Calu3 (cell line): ENCODE results near the gene OTOP3. TPM values are rescaled to one million over a fixed set of nuclear protein-coding genes. Genes with fewer than 3 reads are reported as not detected.

Source experiments
- BruUV-seq: library from RNA; stranded (reverse); fragments of 400-500 nt; replicated peaks from 2 replicates; lab custom pipeline; 2021; lab: Mats Ljungman, UMichigan
- CTCF ChIA-PET: fragments of 300-600 bp; sonication (Branson Sonifier 250); formaldehyde crosslinking; loops from one replicate; lab custom pipeline; 2022; ENCODE audit warnings: antibody characterized with exemption; lab: Charles Lee
- DNase-seq: peaks from one replicate; pipeline ENCODE4 v3.0.0; 2022
- H3K27ac Mint-ChIP-seq: one replicate; pipeline ENCODE4 v1.8.0; 2022; ENCODE audit warnings: mixed read lengths; ENCODE audit not compliant: unreplicated experiment
- H3K27me3 Mint-ChIP-seq: one replicate; pipeline ENCODE4 v1.8.0; 2022; ENCODE audit warnings: mixed read lengths; ENCODE audit not compliant: unreplicated experiment
- H3K36me3 Mint-ChIP-seq: one replicate; pipeline ENCODE4 v1.8.0; 2022; ENCODE audit warnings: mild to moderate bottlenecking, moderate library complexity, mixed read lengths; ENCODE audit not compliant: insufficient read depth, unreplicated experiment
- H3K4me1 Mint-ChIP-seq: one replicate; pipeline ENCODE4 v1.8.0; 2022; ENCODE audit warnings: mild to moderate bottlenecking, low read depth, mixed read lengths; ENCODE audit not compliant: unreplicated experiment
- H3K4me3 Mint-ChIP-seq: one replicate; pipeline ENCODE4 v1.8.0; 2022; ENCODE audit warnings: mild to moderate bottlenecking, low read depth, moderate library complexity, mixed read lengths; ENCODE audit not compliant: unreplicated experiment
- H3K9me3 Mint-ChIP-seq: one replicate; pipeline ENCODE4 v1.8.0; 2022; ENCODE audit warnings: low read depth, mixed read lengths; ENCODE audit not compliant: unreplicated experiment
- intact Hi-C: fragments of 100-400 bp; cut with micrococcal nuclease; formaldehyde crosslinking; loops from one replicate; pipeline ENCODE4 v1.10.0; 2022; ENCODE audit not compliant: unreplicated experiment
- total RNA-seq: library from RNA; stranded (reverse); gene quantifications from 2 replicates; pipeline ENCODE4 v1.2.3, GENCODE V29; 2022
- TF ChIP-seq, protein P1 (sequence below): fragments of 200-600 bp; IDR thresholded peaks from one replicate; pipeline ENCODE4 v1.8.0; 2022; ENCODE audit warnings: antibody characterized with exemption; ENCODE audit not compliant: unreplicated experiment

OTOP3 gene
- total RNA-seq, 1 experiment from 2014 or later: not detected

DNA sequence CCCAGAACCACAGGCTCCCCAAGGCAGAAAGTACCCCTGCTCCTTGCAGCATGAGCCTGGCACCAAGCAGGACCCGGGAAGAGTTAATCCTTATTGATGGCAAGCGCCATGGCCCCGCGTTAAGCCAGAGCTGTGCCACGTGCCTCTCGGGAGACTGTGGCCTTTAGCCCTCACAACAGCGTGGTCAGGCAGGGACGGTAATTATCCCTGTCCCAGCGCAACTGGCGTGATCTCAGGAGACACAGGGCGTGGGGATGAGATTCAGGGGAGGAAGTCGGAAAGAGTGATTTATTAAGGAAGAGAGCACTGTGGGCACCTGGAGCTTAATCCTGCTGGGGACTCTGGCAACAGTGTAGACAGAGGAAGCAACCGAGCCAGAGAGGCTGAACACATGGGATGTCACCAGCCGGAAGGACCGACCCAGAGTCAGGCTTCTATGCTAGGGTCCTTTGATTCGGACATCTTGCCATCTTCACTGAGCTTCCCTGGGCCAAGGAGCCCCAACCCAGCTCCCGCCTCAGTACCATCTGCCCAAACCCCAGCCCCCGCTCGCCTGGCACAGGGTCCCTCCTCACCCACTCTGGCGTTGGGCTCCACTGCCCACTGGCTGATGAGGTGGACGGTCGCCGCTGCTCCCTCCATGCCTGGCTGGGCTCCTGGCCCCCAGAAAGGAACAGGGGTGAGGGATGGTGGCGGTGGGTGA, 16.9 kb downstream of the OTOP3 start:
- CTCF ChIA-PET: interaction anchor here (0.5 kb wide), 1 partner anchor 621 kb away, joined by 3 read pairs; no protein-coding TSS in a partner anchor
- intact Hi-C loops: no loop called here
- peaks cover 8% of the 10 kb centered on the region for H3K27me3 Mint-ChIP-seq

DNA sequence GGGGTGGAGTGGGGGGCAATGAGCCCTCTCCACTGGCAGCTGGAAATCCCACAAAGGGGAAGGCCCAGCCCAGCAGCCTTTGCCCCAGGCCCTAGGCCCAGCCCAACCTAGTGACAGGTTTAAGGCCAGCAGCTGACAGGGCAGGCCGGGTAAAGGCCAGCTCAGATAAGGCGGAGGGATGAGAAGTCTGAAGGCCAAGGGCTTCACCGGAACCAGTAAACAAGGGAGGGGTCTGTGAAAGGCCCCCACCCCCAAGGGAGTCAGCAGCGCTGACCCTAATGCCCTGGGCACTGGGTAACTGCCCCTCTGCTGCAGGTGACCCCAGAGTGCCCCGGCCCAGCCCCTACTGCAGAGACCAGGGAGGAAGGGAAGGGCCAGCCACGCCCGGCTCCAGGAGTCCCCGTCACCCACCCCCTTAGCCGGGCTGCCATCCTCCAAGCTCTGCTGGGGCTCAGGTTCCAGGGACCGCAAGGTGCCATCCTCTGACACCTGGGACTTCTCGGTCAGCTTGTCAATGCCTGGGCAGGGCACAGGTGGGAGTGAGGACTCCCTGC, 17.5 kb downstream of the OTOP3 start:
- Mint-ChIP-seq H3K4me3 (no peak overlapping the region), H3K27ac (no peak overlapping the region), H3K4me1 (no peaks in the 10 kb centered on the region), H3K27me3 (peaks cover 1% of the 10 kb centered on the region), H3K36me3 (peaks cover 66% of the 10 kb centered on the region), H3K9me3 (no peaks in the 10 kb centered on the region)
- TF ChIP-seq, protein P1, sequence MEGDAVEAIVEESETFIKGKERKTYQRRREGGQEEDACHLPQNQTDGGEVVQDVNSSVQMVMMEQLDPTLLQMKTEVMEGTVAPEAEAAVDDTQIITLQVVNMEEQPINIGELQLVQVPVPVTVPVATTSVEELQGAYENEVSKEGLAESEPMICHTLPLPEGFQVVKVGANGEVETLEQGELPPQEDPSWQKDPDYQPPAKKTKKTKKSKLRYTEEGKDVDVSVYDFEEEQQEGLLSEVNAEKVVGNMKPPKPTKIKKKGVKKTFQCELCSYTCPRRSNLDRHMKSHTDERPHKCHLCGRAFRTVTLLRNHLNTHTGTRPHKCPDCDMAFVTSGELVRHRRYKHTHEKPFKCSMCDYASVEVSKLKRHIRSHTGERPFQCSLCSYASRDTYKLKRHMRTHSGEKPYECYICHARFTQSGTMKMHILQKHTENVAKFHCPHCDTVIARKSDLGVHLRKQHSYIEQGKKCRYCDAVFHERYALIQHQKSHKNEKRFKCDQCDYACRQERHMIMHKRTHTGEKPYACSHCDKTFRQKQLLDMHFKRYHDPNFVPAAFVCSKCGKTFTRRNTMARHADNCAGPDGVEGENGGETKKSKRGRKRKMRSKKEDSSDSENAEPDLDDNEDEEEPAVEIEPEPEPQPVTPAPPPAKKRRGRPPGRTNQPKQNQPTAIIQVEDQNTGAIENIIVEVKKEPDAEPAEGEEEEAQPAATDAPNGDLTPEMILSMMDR: no peak
- no TSS peak for BruUV-seq
- no peak for DNase-seq
- CTCF ChIA-PET: interaction anchor here (0.5 to 0.7 kb wide), 2 partner anchors 31 to 622 kb away, joined by 3 read pairs; no protein-coding TSS in a partner anchor
- intact Hi-C loops: no loop called here

More for the DNA sequence above, 16.9 kb downstream of the OTOP3 start:
- no peak for DNase-seq
- H3K4me1 Mint-ChIP-seq: no peaks in the 10 kb centered on the region
- H3K9me3 Mint-ChIP-seq: no peaks in the 10 kb centered on the region
- BruUV-seq: no TSS peak
- no peak overlapping the region for H3K27ac Mint-ChIP-seq
- peaks cover 60% of the 10 kb centered on the region for H3K36me3 Mint-ChIP-seq
- H3K4me3 Mint-ChIP-seq: no peak overlapping the region
- TF ChIP-seq, protein P1: no peak

DNA sequence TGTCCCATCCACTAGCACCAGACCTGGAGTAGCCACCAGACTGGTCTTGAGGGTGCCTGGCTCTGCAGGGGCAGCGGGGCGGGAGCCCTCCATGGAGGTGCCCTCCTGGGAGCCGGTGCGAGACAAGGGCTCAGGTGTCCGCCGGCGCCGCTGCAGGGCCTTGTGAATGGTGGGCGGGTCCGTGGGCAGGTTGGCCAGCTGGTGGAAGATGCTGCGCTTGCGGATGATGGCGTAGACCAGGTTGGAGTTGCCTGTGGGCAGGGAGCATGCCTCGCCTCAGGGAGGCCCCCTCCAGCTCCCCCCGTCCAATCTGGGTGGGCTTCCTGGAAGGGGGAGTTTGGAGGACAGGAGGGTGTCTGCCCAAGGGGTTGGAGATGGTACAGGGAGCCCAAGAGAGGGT, 18.4 kb downstream of the OTOP3 start:
- CTCF ChIA-PET: interaction anchor here (0.7 kb wide), 1 partner anchor 32 kb away, joined by 3 read pairs; no protein-coding TSS in a partner anchor
- Mint-ChIP-seq H3K9me3 (no peaks in the 10 kb centered on the region), H3K27ac (no peak overlapping the region), H3K36me3 (peaks cover 67% of the 10 kb centered on the region), H3K27me3 (no peaks in the 10 kb centered on the region), H3K4me3 (no peak overlapping the region), H3K4me1 (no peaks in the 10 kb centered on the region)
- DNase-seq: no peak
- BruUV-seq: no TSS peak
- intact Hi-C loops: no loop called here
- TF ChIP-seq, protein P1: no peak

DNA sequence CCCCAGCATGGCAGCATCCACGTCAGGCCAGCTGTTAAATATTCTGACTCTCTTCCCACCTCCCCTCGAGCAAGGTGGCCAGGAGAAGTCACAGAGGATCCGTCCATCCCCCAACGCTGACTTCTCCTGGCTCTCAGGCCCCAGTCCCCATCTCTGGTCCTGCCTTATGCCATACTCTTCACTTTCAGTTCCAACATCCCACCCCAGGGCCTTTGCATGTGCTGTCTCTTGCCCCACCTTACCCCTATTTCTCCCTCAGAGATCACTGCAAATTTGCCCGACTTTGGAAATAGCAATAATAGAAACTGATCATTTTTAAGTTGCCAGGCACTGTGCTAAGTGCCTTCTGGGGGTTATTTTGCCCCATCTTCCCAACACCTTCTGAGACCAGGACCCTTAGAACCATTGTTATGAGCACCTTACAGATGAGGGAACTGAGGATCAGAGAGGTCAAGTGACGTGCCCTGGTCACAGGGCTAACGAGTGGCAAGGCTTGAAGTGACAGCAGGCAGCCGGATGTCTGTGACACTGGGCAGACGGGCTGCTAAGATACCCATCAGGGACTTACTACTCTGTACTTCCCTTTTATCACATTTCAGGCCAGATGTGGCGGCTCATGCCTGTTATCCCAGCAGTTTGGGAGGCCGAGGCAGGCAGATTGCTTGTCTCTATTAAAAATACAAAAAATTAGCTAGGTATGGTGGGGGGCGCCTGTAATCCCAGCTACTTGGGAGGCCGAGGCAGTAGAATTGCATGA, 19.1 kb downstream of the OTOP3 start:
- H3K27me3 Mint-ChIP-seq: no peaks in the 10 kb centered on the region
- no peak overlapping the region for H3K4me3 Mint-ChIP-seq
- TF ChIP-seq, protein P1: no peak
- intact Hi-C loops: no loop called here
- no peaks in the 10 kb centered on the region for H3K4me1 Mint-ChIP-seq
- H3K27ac Mint-ChIP-seq: peak overlapping the region; percentile 47
- no peaks in the 10 kb centered on the region for H3K9me3 Mint-ChIP-seq
- BruUV-seq: no TSS peak
- CTCF ChIA-PET: no interaction called here
- DNase-seq: no peak
- peaks cover 70% of the 10 kb centered on the region for H3K36me3 Mint-ChIP-seq
